Subcutaneous adipose tissue (tissue), 4 donors: ENCODE results near the gene IPO5. TPM values are rescaled to one million over a fixed set of nuclear protein-coding genes. Genes with fewer than 3 reads are reported as not detected.

Source experiments
- total RNA-seq, 4 donors: library from RNA; depleted of rRNA; stranded (reverse); fragments of >200 nt; gene quantifications; one replicate each; pipeline ENCODE4 v1.1.0, GENCODE V29; 2016
- TF ChIP-seq, protein P1 (sequence below): fragments of 450-650 bp; IDR thresholded peaks from one replicate; pipeline ENCODE4 v1.5.1; 2016; ENCODE audit warnings: low read depth, mild to moderate bottlenecking, control low read depth, antibody characterized with exemption, moderate library complexity

The IPO5 gene
- total RNA-seq, 4 donors from 2014 or later, result 98.8 to 155 (median 142) TPM

DNA sequence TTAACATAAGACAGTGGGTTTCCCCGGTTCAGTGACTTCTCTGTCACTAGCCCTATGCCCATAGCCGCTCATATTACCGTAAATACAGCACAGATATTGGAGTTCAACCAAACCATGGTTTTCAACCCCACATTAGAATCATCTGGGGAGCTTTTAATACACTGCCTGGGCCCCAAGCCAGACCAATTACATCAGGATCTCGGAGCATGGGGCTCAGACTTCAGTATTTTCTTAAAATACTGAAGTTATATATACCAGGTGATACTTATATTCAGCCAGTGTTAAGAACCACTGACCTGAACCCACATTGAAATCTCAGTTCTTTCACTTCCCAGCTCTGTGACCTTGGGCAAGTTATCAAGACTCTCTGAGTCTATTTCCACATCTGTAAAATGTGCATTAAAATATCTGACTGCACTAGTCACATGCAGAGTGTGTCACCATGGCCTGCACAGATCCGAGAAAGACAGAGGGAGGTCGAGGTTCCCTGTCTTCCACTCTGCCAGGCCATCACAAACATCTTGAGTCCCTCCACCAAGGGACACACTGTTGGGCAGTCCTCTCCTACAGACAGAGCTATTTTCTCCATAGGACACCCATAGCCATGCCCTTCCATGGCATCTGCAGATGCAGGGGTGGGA lies 32.2 kb upstream of the IPO5 start:
- TF ChIP-seq, protein P1, sequence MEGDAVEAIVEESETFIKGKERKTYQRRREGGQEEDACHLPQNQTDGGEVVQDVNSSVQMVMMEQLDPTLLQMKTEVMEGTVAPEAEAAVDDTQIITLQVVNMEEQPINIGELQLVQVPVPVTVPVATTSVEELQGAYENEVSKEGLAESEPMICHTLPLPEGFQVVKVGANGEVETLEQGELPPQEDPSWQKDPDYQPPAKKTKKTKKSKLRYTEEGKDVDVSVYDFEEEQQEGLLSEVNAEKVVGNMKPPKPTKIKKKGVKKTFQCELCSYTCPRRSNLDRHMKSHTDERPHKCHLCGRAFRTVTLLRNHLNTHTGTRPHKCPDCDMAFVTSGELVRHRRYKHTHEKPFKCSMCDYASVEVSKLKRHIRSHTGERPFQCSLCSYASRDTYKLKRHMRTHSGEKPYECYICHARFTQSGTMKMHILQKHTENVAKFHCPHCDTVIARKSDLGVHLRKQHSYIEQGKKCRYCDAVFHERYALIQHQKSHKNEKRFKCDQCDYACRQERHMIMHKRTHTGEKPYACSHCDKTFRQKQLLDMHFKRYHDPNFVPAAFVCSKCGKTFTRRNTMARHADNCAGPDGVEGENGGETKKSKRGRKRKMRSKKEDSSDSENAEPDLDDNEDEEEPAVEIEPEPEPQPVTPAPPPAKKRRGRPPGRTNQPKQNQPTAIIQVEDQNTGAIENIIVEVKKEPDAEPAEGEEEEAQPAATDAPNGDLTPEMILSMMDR, result no peak

DNA sequence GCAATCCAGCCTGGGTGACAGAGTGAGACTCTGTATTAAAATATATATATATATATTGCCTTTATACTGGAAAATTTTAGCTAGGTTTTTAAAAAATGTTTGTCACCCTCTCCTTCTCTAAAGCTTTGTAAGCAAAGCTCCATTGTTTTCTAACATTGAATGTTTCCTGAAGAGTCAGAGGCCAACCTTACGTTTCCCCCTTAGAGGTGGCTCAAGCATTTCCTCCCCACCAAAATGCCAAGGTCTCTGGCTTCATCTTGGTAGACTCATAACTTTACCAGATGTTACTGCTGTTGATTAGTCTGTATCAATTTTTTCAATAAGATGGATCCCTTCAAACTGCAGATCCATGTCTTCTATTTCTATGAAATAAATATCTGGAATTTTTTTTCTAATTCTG lies 25.2 kb upstream of the IPO5 start:
- TF ChIP-seq, protein P1, result no peak

GRCh38 chr13:97932036-97932435 lies 21.4 kb upstream of the IPO5 start:
- TF ChIP-seq, protein P1, result no peak

GRCh38 chr13:97932647-97933046 lies 20.8 kb upstream of the IPO5 start:
- TF ChIP-seq, protein P1, result no peak

DNA sequence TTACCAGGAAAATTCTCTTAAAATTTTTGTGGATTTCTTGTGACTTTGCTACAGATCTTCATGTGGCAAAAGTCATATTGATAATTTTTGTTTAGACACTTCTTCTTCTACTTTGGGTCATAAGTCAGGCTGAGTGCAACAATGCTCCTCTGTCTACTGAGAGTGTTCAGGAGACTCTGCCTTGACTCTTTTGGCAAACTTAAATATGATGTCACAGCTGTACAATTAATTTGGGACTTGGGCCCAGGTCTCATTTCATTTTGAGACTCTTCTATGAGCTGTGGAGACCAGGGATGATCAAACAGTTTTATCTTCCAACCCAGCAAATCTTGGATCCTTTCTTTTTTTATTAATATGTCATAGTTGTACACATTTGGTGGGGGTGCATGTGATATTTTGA lies 19.7 kb upstream of the IPO5 start:
- TF ChIP-seq, protein P1, result no peak

GRCh38 chr13:97934590-97934989 lies 18.9 kb upstream of the IPO5 start:
- TF ChIP-seq, protein P1, result no peak

DNA sequence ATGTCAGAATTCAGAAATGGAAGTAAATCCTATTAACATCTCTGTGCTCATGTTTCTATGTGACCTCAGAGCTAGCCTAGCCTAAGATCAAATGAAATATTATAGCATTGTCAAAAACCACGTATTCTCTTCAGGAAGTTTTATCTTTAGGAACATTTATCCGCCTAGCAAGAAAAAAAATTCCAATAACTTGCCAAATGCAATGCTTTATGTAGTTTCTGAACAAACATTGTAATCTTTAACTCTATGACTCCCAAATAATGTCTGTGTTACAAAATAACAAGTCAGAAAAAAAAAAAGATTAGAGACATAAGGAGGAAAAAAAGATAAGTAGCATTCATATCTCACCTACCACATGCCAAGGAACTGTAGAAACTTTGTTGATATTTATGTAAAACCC lies 18.4 kb upstream of the IPO5 start:
- TF ChIP-seq, protein P1, result no peak
